PC-3 (cell line): ENCODE measurements around the gene BRINP1.

Experiments
- EZH2 ChIP-seq: fragments of 300-600 bp; sonication (generic); IDR thresholded peaks from one replicate; pipeline ENCODE4 v1.6.1; 2017; ENCODE audit warnings: antibody characterized with exemption, mild to moderate bottlenecking, low read length; ENCODE audit not compliant: unreplicated experiment
- EZH2phosphoT487 ChIP-seq: fragments of 300-600 bp; sonication (generic); IDR thresholded peaks from 2 replicates; pipeline ENCODE4 v1.6.1; 2018; ENCODE audit warnings: mild to moderate bottlenecking, antibody characterized with exemption, low read length, borderline replicate concordance
- TF ChIP-seq, protein P1 (sequence below): fragments of 300-600 bp; sonication (generic); conservative IDR thresholded peaks from 2 replicates; pipeline ENCODE4 v1.5.1; 2017; ENCODE audit warnings: antibody characterized with exemption, low read depth, mild to moderate bottlenecking, low read length

DNA sequence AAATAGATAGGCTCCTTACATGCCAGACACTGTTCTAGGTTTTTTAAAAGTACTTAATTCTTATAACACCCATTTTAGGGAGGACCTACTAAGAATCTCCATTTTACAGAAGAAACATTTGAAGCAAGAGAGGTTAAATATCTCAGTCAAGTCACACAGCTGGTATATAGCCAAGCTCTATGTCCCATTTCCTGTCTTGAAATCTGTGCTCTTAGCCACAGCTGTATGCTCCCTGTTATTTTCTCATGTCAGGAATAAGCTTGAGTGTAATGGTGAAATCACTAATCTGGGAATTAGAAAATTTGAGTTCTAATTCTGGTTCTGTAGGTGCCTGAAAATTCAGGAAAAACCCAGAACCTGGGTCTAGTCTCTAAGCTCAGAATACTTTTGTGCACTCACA lies 208.7 kb downstream of the BRINP1 start:
- TF ChIP-seq, protein P1, sequence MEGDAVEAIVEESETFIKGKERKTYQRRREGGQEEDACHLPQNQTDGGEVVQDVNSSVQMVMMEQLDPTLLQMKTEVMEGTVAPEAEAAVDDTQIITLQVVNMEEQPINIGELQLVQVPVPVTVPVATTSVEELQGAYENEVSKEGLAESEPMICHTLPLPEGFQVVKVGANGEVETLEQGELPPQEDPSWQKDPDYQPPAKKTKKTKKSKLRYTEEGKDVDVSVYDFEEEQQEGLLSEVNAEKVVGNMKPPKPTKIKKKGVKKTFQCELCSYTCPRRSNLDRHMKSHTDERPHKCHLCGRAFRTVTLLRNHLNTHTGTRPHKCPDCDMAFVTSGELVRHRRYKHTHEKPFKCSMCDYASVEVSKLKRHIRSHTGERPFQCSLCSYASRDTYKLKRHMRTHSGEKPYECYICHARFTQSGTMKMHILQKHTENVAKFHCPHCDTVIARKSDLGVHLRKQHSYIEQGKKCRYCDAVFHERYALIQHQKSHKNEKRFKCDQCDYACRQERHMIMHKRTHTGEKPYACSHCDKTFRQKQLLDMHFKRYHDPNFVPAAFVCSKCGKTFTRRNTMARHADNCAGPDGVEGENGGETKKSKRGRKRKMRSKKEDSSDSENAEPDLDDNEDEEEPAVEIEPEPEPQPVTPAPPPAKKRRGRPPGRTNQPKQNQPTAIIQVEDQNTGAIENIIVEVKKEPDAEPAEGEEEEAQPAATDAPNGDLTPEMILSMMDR, result no peak
- TF ChIP-seq EZH2, result no peak
- TF ChIP-seq EZH2phosphoT487, result no peak
